ES-I3 (cell line): Measurements from ENCODE around the gene FBXL16.
"Not testable (repeated sequence)": the region's sequence is repeated elsewhere in the genome, so short reads cannot be mapped to it uniquely, and the experiment has no call there.

Source experiments
- H3K36me3 ChIP-seq: 2 replicates; pipeline ENCODE4 v1.6.1; 2013; ENCODE audit warnings: mild to moderate bottlenecking, low read length, control low read depth, moderate library complexity; ENCODE audit not compliant: insufficient read depth
- H3K4me1 ChIP-seq: 2 replicates; pipeline ENCODE4 v1.6.1; 2013; ENCODE audit warnings: mild to moderate bottlenecking, control low read depth, low read length; ENCODE audit not compliant: insufficient read depth
- H3K9ac ChIP-seq: 2 replicates; pipeline ENCODE4 v1.6.1; 2013; ENCODE audit warnings: low read depth, mild to moderate bottlenecking, low read length, moderate library complexity
- H3K9me3 ChIP-seq: 2 replicates; pipeline ENCODE4 v1.6.1; 2013; ENCODE audit warnings: mild to moderate bottlenecking, low read length, moderate library complexity; ENCODE audit not compliant: control insufficient read depth, insufficient read depth

FBXL16 gene, protein sequence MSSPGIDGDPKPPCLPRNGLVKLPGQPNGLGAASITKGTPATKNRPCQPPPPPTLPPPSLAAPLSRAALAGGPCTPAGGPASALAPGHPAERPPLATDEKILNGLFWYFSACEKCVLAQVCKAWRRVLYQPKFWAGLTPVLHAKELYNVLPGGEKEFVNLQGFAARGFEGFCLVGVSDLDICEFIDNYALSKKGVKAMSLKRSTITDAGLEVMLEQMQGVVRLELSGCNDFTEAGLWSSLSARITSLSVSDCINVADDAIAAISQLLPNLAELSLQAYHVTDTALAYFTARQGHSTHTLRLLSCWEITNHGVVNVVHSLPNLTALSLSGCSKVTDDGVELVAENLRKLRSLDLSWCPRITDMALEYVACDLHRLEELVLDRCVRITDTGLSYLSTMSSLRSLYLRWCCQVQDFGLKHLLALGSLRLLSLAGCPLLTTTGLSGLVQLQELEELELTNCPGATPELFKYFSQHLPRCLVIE

DNA sequence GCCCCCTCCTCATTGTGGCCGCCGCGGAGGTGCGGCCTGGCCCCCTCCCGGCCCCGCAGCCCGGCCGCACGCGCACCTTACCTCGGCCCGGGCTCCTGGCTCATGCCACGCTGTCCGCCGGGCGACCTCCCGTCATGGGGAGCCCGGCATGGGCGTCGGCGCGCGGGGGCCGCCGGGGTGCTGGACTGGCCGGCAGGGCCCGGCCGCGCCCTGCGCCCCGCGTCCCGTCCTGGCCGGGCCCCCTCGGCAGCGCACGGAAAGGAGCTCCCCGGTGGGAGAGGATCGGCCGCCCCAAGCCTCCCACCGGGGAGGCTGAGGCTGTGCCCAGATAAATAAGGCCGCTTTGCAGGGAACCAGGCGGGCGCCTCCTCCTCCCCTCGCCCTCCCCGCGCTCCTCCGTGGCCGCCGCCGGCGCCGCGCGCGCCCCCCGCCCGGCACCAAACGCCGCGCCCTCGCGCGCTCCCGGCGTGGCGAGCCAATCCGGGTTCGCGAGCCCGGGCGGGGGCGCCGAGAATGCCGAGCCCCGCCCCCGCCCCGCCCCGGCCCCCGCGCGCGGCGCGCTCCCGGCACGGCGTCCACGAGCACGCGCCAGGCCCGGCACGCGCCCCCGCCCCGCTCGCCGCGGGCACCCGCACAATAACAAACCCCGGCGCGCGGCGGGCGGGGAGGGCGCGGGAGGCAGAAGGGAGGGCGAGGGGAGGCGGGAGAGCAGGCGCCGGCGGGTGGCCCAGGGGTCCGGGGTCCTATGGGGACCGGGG, at the start of gene FBXL16:
Gene FBXL16 (minus strand): TSS at position 371 of the 758 bp plus-strand sequence. CDS start 8,396 bp downstream, outside the sequence.
- Histone ChIP-seq H3K36me3 (no peaks in the 10 kb centered on the region), H3K9me3 (no peaks in the 10 kb centered on the region), H3K4me1 (peaks cover 4% of the 10 kb centered on the region; the same call in 1 of the 2 replicates), H3K9ac (peak within 1 kb of the TSS; percentile 71)

DNA sequence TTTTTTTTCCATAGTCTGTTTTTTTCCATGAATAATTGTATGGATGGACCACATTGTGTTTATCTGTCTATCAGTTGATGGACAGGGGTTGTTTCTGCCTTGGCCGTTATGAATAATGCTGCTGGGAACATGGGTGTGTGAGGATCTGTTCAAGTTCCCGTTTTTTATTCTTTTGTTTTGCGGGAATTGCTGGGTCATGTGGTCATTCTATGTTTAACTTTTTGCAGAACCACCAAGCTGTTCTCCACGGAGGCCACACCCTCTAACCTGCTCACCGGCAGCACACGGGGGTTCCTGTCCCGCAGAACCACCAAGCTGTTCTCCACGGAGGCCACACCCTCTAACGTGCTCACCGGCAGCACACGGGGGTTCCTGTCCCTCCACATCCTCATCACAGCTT, 49.1 kb upstream of the FBXL16 start:
- H3K9ac ChIP-seq, result no peak overlapping the region
- H3K9me3 ChIP-seq, result no peaks in the 10 kb centered on the region

GRCh38 chr16:754121-754607, 48.6 kb upstream of the FBXL16 start:
- peaks cover 19% of the 10 kb centered on the region; the same call in 1 of the 2 replicates for H3K4me1 ChIP-seq
- H3K9ac ChIP-seq, result not testable (repeated sequence)

More for the DNA sequence above, 49.1 kb upstream of the FBXL16 start:
- no peaks in the 10 kb centered on the region for H3K36me3 ChIP-seq
- H3K4me1 ChIP-seq, result peaks cover 19% of the 10 kb centered on the region; the same call in 1 of the 2 replicates

GRCh38 chr16:752007-752312, 46.4 kb upstream of the FBXL16 start:
- Histone ChIP-seq H3K9ac (no peak overlapping the region; the same call in 1 of the 2 replicates), H3K36me3 (no peaks in the 10 kb centered on the region), H3K9me3 (no peaks in the 10 kb centered on the region), H3K4me1 (peaks cover 19% of the 10 kb centered on the region; the same call in 1 of the 2 replicates)

More at GRCh38 chr16:754121-754607, 48.6 kb upstream of the FBXL16 start:
- H3K9me3 ChIP-seq, H3K36me3 ChIP-seq: not testable (repeated sequence)

DNA sequence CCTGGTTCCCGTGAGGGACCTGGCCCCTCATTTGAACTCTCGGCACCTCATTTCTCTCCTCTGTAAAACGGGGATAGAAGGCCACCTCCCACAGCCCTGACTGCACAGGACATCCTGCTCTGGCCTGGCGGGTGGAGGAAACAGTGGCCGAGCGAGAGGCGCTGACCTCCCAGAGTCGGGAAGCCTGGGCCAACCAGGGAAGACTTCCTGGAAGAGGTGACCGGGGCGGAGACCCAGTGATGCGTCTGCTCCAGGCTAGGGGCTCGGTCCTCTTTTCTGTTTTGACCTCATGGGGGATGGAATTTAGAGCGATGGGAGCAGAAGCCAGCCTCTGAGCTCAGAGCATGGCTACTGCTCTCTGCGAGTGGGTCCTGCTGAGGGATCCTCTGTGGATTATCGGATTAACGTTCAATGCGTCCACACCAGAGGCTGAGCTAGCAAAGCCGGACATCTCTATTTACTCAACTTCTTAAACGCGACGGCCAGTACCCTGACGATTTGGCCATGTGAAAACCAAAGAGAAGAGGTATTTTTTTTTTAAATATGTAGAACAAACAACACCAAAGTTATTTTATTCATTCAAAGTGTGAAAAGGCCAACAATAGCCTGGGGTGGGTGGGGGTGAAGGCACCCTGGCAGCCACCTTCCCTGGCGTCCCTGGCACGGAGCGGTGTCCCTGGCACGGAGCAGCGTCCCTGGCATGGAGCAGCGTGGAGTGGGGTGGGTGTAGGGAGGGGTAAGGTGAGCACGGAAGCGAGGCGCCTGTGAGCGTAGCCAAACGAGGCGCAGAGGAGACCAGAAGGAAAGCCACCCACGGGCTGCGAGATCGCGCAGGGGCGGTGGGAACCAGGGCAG, 45.8 kb upstream of the FBXL16 start:
- Histone ChIP-seq H3K4me1 (peaks cover 19% of the 10 kb centered on the region; the same call in 1 of the 2 replicates), H3K9ac (no peak overlapping the region; the same call in 1 of the 2 replicates), H3K36me3 (no peaks in the 10 kb centered on the region), H3K9me3 (no peaks in the 10 kb centered on the region)

DNA sequence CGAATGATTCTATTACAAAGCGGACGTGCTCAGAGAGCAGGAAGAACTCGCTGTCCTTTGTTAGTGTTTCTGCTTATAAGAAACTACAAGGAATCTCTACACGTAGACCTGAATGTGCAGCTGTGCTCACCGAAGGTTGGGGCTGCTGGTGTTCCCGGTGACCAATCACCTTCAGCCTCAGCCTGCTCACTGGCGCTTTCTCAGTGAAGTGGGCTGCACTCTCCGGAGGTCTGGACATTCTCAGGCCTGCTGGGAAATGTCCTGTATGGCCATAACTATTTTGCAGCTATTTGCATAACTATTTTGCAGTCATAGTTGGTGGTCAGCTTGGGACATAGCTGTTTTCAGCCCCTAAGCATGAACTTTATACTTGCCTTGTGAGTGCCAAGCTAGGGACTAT, 44.9 kb upstream of the FBXL16 start:
- Histone ChIP-seq H3K9ac (no peak overlapping the region), H3K4me1 (peaks cover 19% of the 10 kb centered on the region; the same call in 1 of the 2 replicates), H3K9me3 (no peaks in the 10 kb centered on the region), H3K36me3 (no peaks in the 10 kb centered on the region)

DNA sequence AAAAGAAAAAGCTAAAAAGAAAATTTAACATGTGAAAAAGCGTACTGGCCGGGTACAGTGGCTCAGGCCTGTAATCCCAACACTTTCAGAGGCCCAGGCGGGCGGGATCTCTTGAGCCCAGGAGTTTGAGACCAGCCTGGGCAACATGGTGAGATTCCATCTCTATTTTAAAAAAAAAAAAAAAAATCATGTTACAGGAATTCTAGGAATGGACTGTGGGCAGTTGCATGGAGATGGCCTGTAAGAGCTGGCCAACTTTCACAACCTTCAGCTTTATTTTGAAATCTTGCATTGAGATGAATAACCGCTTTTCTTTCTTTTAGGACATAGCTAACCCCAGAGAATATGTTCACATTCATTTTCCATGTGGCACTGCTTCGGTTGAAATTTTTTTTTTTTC, 43.4 kb upstream of the FBXL16 start:
- Histone ChIP-seq H3K36me3 (no peaks in the 10 kb centered on the region), H3K9ac (no peak overlapping the region), H3K9me3 (no peaks in the 10 kb centered on the region), H3K4me1 (peaks cover 19% of the 10 kb centered on the region; the same call in 1 of the 2 replicates)

GRCh38 chr16:747978-748746, 42.6 kb upstream of the FBXL16 start:
- Histone ChIP-seq H3K9ac (no peak overlapping the region), H3K36me3 (no peaks in the 10 kb centered on the region), H3K9me3 (no peaks in the 10 kb centered on the region), H3K4me1 (peaks cover 19% of the 10 kb centered on the region; the same call in 1 of the 2 replicates)

- no peaks in the 10 kb centered on the region for H3K9me3 ChIP-seq
- H3K36me3 ChIP-seq, result no peaks in the 10 kb centered on the region
- peaks cover 10% of the 10 kb centered on the region; the same call in 1 of the 2 replicates for H3K4me1 ChIP-seq
- H3K9ac ChIP-seq, result no peak overlapping the region
Measured at GRCh38 chr16:746637-747036, 41.0 kb upstream of the FBXL16 start.

- Histone ChIP-seq H3K36me3 (no peaks in the 10 kb centered on the region), H3K9me3 (no peaks in the 10 kb centered on the region), H3K9ac (no peak overlapping the region), H3K4me1 (0 out of 2 replicates have a peak, but pooled peaks cover 1% of the 10 kb centered on the region)
Measured at GRCh38 chr16:745739-746138, 40.1 kb upstream of the FBXL16 start.

GRCh38 chr16:743794-744500, 38.3 kb upstream of the FBXL16 start:
- Histone ChIP-seq H3K9me3 (no peaks in the 10 kb centered on the region), H3K4me1 (0 out of 2 replicates have a peak, but pooled peaks cover 3% of the 10 kb centered on the region), H3K36me3 (no peaks in the 10 kb centered on the region), H3K9ac (no peak overlapping the region)

GRCh38 chr16:742894-743293, 37.3 kb upstream of the FBXL16 start:
- not testable (repeated sequence) for H3K9me3 ChIP-seq, H3K36me3 ChIP-seq, H3K4me1 ChIP-seq, H3K9ac ChIP-seq
